OCI-LY1 (cell line): ENCODE measurements around the gene SPOCK1.
A peak's percentile ranks its signal among the peaks of the same experiment; 100 is the strongest.

ENCODE experiments used
- H2AFZ ChIP-seq: fragments of 200-600 bp; sonication (generic), shearing (Covaris generic); 2 replicates; pipeline ENCODE4 v1.6.0; 2014; ENCODE audit warnings: antibody characterized with exemption, mild to moderate bottlenecking, low read length
- H3F3A ChIP-seq: fragments of 200-600 bp; sonication (generic), shearing (Covaris generic); 2 replicates; pipeline ENCODE4 v1.6.0; 2014; ENCODE audit warnings: mild to moderate bottlenecking, antibody characterized with exemption, low read length, moderate library complexity; ENCODE audit not compliant: insufficient read depth
- H3K27ac ChIP-seq: fragments of 200-600 bp; sonication (generic); 2 replicates; pipeline ENCODE4 v1.5.1; 2014; ENCODE audit warnings: low read length, mixed run types, mild to moderate bottlenecking, low read depth; ENCODE audit not compliant: poor library complexity, severe bottlenecking
- H3K27me3 ChIP-seq: fragments of 200-600 bp; sonication (generic); 2 replicates; pipeline ENCODE4 v1.6.0; 2014; ENCODE audit warnings: antibody characterized with exemption, mild to moderate bottlenecking, low read length, moderate library complexity; ENCODE audit not compliant: insufficient read depth
- H3K36me3 ChIP-seq: fragments of 200-600 bp; sonication (generic); 2 replicates; pipeline ENCODE4 v1.6.1; 2014; ENCODE audit warnings: mild to moderate bottlenecking, antibody characterized with exemption, low read length, moderate library complexity, mixed read lengths; ENCODE audit not compliant: insufficient read depth
- H3K4me1 ChIP-seq: fragments of 200-600 bp; sonication (generic); 2 replicates; pipeline ENCODE4 v1.5.1; 2014; ENCODE audit warnings: mild to moderate bottlenecking, low read length, moderate library complexity; ENCODE audit not compliant: insufficient read depth, severe bottlenecking
- H3K4me2 ChIP-seq: fragments of 200-600 bp; sonication (generic), shearing (Covaris generic); 2 replicates; pipeline ENCODE4 v1.6.1; 2014; ENCODE audit warnings: low read length
- H3K4me3 ChIP-seq: fragments of 200-600 bp; sonication (generic); 2 replicates; pipeline ENCODE4 v1.5.1; 2014; ENCODE audit warnings: low read length, low read depth, mild to moderate bottlenecking, mixed read lengths; ENCODE audit not compliant: poor library complexity, severe bottlenecking
- H3K79me2 ChIP-seq: fragments of 200-600 bp; shearing (Covaris generic); 2 replicates; pipeline ENCODE4 v1.6.1; 2016; ENCODE audit warnings: mixed run types, low read length, mixed read lengths; ENCODE audit not compliant: insufficient read depth
- H3K9ac ChIP-seq: fragments of 200-600 bp; sonication (generic), shearing (Covaris generic); 2 replicates; pipeline ENCODE4 v1.6.1; 2014; ENCODE audit warnings: mild to moderate bottlenecking, low read length, mixed read lengths
- H3K9me2 ChIP-seq: fragments of 200-600 bp; sonication (generic), shearing (Covaris generic); 2 replicates; pipeline ENCODE4 v1.6.1; 2014; ENCODE audit warnings: low read depth, mild to moderate bottlenecking, low read length, mixed read lengths
- H3K9me3 ChIP-seq: fragments of 200-600 bp; shearing (Covaris generic); 2 replicates; pipeline ENCODE4 v1.6.1; 2014; ENCODE audit warnings: low read length, mixed read lengths
- H4K20me1 ChIP-seq: fragments of 200-600 bp; sonication (generic), shearing (Covaris generic); 2 replicates; pipeline ENCODE4 v1.6.0; 2016; ENCODE audit warnings: mild to moderate bottlenecking, low read length; ENCODE audit not compliant: insufficient read depth
- CTCF ChIP-seq: fragments of 200-600 bp; sonication (generic), shearing (Covaris generic); IDR thresholded peaks from 2 replicates; pipeline ENCODE4 v1.5.1; 2017; ENCODE audit warnings: mild to moderate bottlenecking, antibody characterized with exemption, low read length, moderate library complexity, mixed read lengths
- EZH2 ChIP-seq: fragments of 200-600 bp; sonication (generic), shearing (Covaris generic); IDR thresholded peaks from 2 replicates; pipeline ENCODE4 v1.8.0; 2017; ENCODE audit warnings: borderline replicate concordance, mixed run types, mild to moderate bottlenecking, antibody characterized with exemption, low read length, moderate library complexity, mixed read lengths

Gene SPOCK1

GRCh38 chr5:137088175-137088574, 411.0 kb downstream of the SPOCK1 start:
- H3K79me2 ChIP-seq = no peaks in the 10 kb centered on the region
- no peaks in the 10 kb centered on the region for H3K9me3 ChIP-seq
- TF ChIP-seq CTCF (no peak), EZH2 (no peak)
- H3K4me2 ChIP-seq = no peak overlapping the region
- H3K27ac ChIP-seq = no peak overlapping the region
- H3K9me2 ChIP-seq = no peaks in the 10 kb centered on the region
- H3K4me1 ChIP-seq = peaks cover 14% of the 10 kb centered on the region
- H3K9ac ChIP-seq = no peak overlapping the region
- no peaks in the 10 kb centered on the region for H3F3A ChIP-seq
- H2AFZ ChIP-seq = no peak overlapping the region
- no peak overlapping the region for H3K4me3 ChIP-seq
- H3K27me3 ChIP-seq = no peaks in the 10 kb centered on the region
- H3K36me3 ChIP-seq = no peaks in the 10 kb centered on the region
- H4K20me1 ChIP-seq = no peaks in the 10 kb centered on the region

GRCh38 chr5:137086342-137086741, 412.8 kb downstream of the SPOCK1 start:
- Histone ChIP-seq H4K20me1 (no peaks in the 10 kb centered on the region), H3K4me1 (peaks cover 14% of the 10 kb centered on the region), H3K9me3 (no peaks in the 10 kb centered on the region), H3K27me3 (no peaks in the 10 kb centered on the region), H3K79me2 (no peaks in the 10 kb centered on the region), H3K9ac (no peak overlapping the region), H3K27ac (no peak overlapping the region), H3K4me3 (no peak overlapping the region), H3K9me2 (no peaks in the 10 kb centered on the region), H2AFZ (no peak overlapping the region), H3F3A (no peaks in the 10 kb centered on the region), H3K36me3 (no peaks in the 10 kb centered on the region), H3K4me2 (no peak overlapping the region)
- TF ChIP-seq CTCF (peak; percentile 21; the same call in 1 of the 2 replicates), EZH2 (no peak)

GRCh38 chr5:137085206-137085605, 413.9 kb downstream of the SPOCK1 start:
- Histone ChIP-seq H4K20me1 (no peaks in the 10 kb centered on the region), H2AFZ (no peak overlapping the region), H3K79me2 (no peaks in the 10 kb centered on the region), H3K27ac (no peak overlapping the region), H3K4me3 (no peak overlapping the region), H3F3A (no peaks in the 10 kb centered on the region), H3K9me3 (no peaks in the 10 kb centered on the region), H3K9me2 (no peaks in the 10 kb centered on the region), H3K36me3 (no peaks in the 10 kb centered on the region), H3K9ac (no peak overlapping the region), H3K27me3 (no peaks in the 10 kb centered on the region), H3K4me2 (no peak overlapping the region), H3K4me1 (peaks cover 7% of the 10 kb centered on the region)
- TF ChIP-seq EZH2 (no peak), CTCF (no peak)
